Thyroid gland (tissue), 4 donors: ENCODE measurements around the gene KIT.

Source experiments
- CTCF ChIP-seq, 6 experiments: fragments of 200-600 bp in 3 of 6; fragments of 450-650 bp in 3 of 6; sonication (generic) in 3 of 6; IDR thresholded peaks; one replicate each; pipeline ENCODE4 v1.5.1; 2016 to 2019; ENCODE audit warnings: antibody characterized with exemption in 6 of 6, mild to moderate bottlenecking in 2 of 6, inconsistent platforms in 1 of 6, moderate library complexity in 1 of 6
- POLR2A ChIP-seq, 2 donors: fragments of 450-650 bp; IDR thresholded peaks; one replicate each; pipeline ENCODE4 v1.6.1; 2017; ENCODE audit warnings: antibody characterized with exemption in 2 of 2, mild to moderate bottlenecking in 2 of 2, moderate library complexity in 1 of 2

GRCh38 chr4:54654753-54655152, 3.0 kb upstream of the KIT start:
- TF ChIP-seq POLR2A (IDR thresholded peaks at IDR 0.05) = no peak
- TF ChIP-seq CTCF (IDR thresholded peaks at IDR 0.05) = no peak
